ENCODE data around the gene C10orf53. TPM values are rescaled to one million over a fixed set of nuclear protein-coding genes. Genes with fewer than 3 reads are reported as not detected.

The C10orf53 gene
- polyA plus RNA-seq, 3 donors = not detected

GRCh38 chr10:49650724-49651034 is 28.8 kb upstream of the C10orf53 start:
- Histone ChIP-seq H3K4me1 (ENCODE audit: control insufficient read depth in 1 of 2, insufficient read depth in 2 of 2, low read length in 2 of 2) (peaks cover 6 to 10% of the 10 kb centered on the region in 2 donors), H3K27me3 (ENCODE audit: control insufficient read depth in 2 of 2, insufficient read depth in 2 of 2, low read length in 2 of 2) (no peaks in the 10 kb centered on the region), H4K20me1 (ENCODE audit: insufficient read depth, low read length) (no peaks in the 10 kb centered on the region), H3K9ac (ENCODE audit: insufficient read depth, low read length, poor library complexity, severe bottlenecking) (no peak overlapping the region), H3K36me3 (replicated peaks in 1 of 2; ENCODE audit: control insufficient read depth in 1 of 2, insufficient read depth in 2 of 2, low read length in 2 of 2) (no peaks in the 10 kb centered on the region), H3K4me3 (replicated peaks in 1 of 3; ENCODE audit: low read depth in 2 of 3, low read length in 3 of 3) (no peak overlapping the region), H3K4me2 (replicated peaks; ENCODE audit: extremely low read depth, low read length, poor library complexity, severe bottlenecking) (no peak overlapping the region), H3K9me3 (replicated peaks in 1 of 2; ENCODE audit: control insufficient read depth in 1 of 2, insufficient read depth in 1 of 2, low read length in 2 of 2) (no peaks in the 10 kb centered on the region), H2AFZ (ENCODE audit: insufficient read depth, low read depth, low read length, poor library complexity, severe bottlenecking) (no peak overlapping the region), H3K27ac (ENCODE audit: low read depth in 1 of 2, low read length in 2 of 2) (no peak overlapping the region), H3K79me2 (ENCODE audit: insufficient read depth, low read length) (no peaks in the 10 kb centered on the region)
- intact Hi-C loops (cut with micrococcal nuclease) = no loop called here
- peaks cover 17 to 18% (median 17%) of the 10 kb centered on the region in 3 donors for H3K27me3 Mint-ChIP-seq (ENCODE audit: low read depth in 3 of 3)
- TF ChIP-seq CTCF (IDR thresholded peaks at IDR 0.05) = no peak
- H3K36me3 Mint-ChIP-seq = no peaks in the 10 kb centered on the region
- peaks cover 0 to 4% (median 0%) of the 10 kb centered on the region in 7 donors for H3K9me3 Mint-ChIP-seq
- no peak overlapping the region for H3K4me3 Mint-ChIP-seq
- no peak overlapping the region for H3K27ac Mint-ChIP-seq
- no peak for DNase-seq
- WGBS (ENCODE audit: insufficient coverage) = 89% methylated on average over 1 of the region's 1 CpG
- peaks cover 17% of the 10 kb centered on the region for H3K4me1 Mint-ChIP-seq

GRCh38 chr10:49651039-49651835 is 28.2 kb upstream of the C10orf53 start:
- no peak overlapping the region for H2AFZ ChIP-seq (ENCODE audit: insufficient read depth, low read depth, low read length, poor library complexity, severe bottlenecking)
- no peak for DNase-seq
- H3K27me3 ChIP-seq (ENCODE audit: control insufficient read depth in 2 of 2, insufficient read depth in 2 of 2, low read length in 2 of 2) = no peaks in the 10 kb centered on the region
- no peak overlapping the region for H3K4me3 Mint-ChIP-seq
- 86% methylated on average over 15 of the region's 15 CpGs for WGBS (ENCODE audit: insufficient coverage)
- no peaks in the 10 kb centered on the region for H3K36me3 ChIP-seq (replicated peaks in 1 of 2; ENCODE audit: control insufficient read depth in 1 of 2, insufficient read depth in 2 of 2, low read length in 2 of 2)
- peaks cover 0 to 4% (median 0%) of the 10 kb centered on the region in 7 donors for H3K9me3 Mint-ChIP-seq
- intact Hi-C loops (cut with micrococcal nuclease) = no loop called here
- H3K9ac ChIP-seq (ENCODE audit: insufficient read depth, low read length, poor library complexity, severe bottlenecking) = no peak overlapping the region
- H3K4me1 ChIP-seq (ENCODE audit: control insufficient read depth in 1 of 2, insufficient read depth in 2 of 2, low read length in 2 of 2) = peaks cover under 1 to 5% of the 10 kb centered on the region in 2 donors
- no peak overlapping the region for H3K4me3 ChIP-seq (replicated peaks in 1 of 3; ENCODE audit: low read depth in 2 of 3, low read length in 3 of 3)
- H3K4me2 ChIP-seq (replicated peaks; ENCODE audit: extremely low read depth, low read length, poor library complexity, severe bottlenecking) = no peak overlapping the region
- no peak overlapping the region for H3K27ac Mint-ChIP-seq
- peaks cover 18 to 19% (median 19%) of the 10 kb centered on the region in 3 donors for H3K27me3 Mint-ChIP-seq (ENCODE audit: low read depth in 3 of 3)
- H3K27ac ChIP-seq (ENCODE audit: low read depth in 1 of 2, low read length in 2 of 2) = no peak overlapping the region
- H3K36me3 Mint-ChIP-seq = no peaks in the 10 kb centered on the region
- H3K4me1 Mint-ChIP-seq = peaks cover 13% of the 10 kb centered on the region
- H4K20me1 ChIP-seq (ENCODE audit: insufficient read depth, low read length) = no peaks in the 10 kb centered on the region
- H3K79me2 ChIP-seq (ENCODE audit: insufficient read depth, low read length) = no peaks in the 10 kb centered on the region
- H3K9me3 ChIP-seq (replicated peaks in 1 of 2; ENCODE audit: control insufficient read depth in 1 of 2, insufficient read depth in 1 of 2, low read length in 2 of 2) = no peaks in the 10 kb centered on the region
- no peak for TF ChIP-seq CTCF (IDR thresholded peaks at IDR 0.05)
